GM12878 (cell line): ENCODE data around the gene VPS26B. TPM values are rescaled to one million over a fixed set of nuclear protein-coding genes. Genes with fewer than 3 reads are reported as not detected.

ENCODE experiments used
- BCL11A ChIP-seq: IDR thresholded peaks from 2 replicates; pipeline ENCODE4 v1.6.1; 2011; ENCODE audit warnings: low read depth, low read length
- E4F1 ChIP-seq: fragments of 450-650 bp; IDR thresholded peaks from 2 replicates; pipeline ENCODE4 v1.6.1; 2018; ENCODE audit warnings: borderline replicate concordance, mild to moderate bottlenecking; ENCODE audit not compliant: partially characterized antibody
- EP300 ChIP-seq, 2 experiments: fragments of 150-350 bp in 1 of 2; IDR thresholded peaks; 2 replicates each; pipeline ENCODE4 v1.6.1; 2011 to 2012; ENCODE audit warnings: low read depth in 2 of 2, low read length in 2 of 2, borderline replicate concordance in 1 of 2, improper control_type of control experiment in 1 of 2, inconsistent platforms in 1 of 2; ENCODE audit not compliant: control insufficient read depth in 1 of 2
- IRF3 ChIP-seq: fragments of 450-650 bp; IDR thresholded peaks from 2 replicates; pipeline ENCODE4 v1.6.1; 2014; ENCODE audit warnings: mild to moderate bottlenecking
- NBN ChIP-seq: fragments of 450-650 bp; IDR thresholded peaks from 2 replicates; pipeline ENCODE4 v1.6.1; 2016
- NFIC ChIP-seq: IDR thresholded peaks from 2 replicates; pipeline ENCODE4 v1.6.1; 2012; ENCODE audit warnings: low read depth, mild to moderate bottlenecking, inconsistent platforms, low read length, moderate library complexity
- PAX8 ChIP-seq: fragments of 450-650 bp; IDR thresholded peaks from 2 replicates; pipeline ENCODE4 v1.6.1; 2017; ENCODE audit warnings: mild to moderate bottlenecking, moderate library complexity
- PBX3 ChIP-seq: IDR thresholded peaks from 2 replicates; pipeline ENCODE4 v1.6.1; 2011; ENCODE audit warnings: mild to moderate bottlenecking, low read depth, low read length, moderate library complexity; ENCODE audit not compliant: insufficient replicate concordance
- POU2F2 ChIP-seq: IDR thresholded peaks from 3 replicates; pipeline ENCODE4 v1.6.1; 2011; ENCODE audit warnings: low read depth, mild to moderate bottlenecking, low read length, borderline replicate concordance
- TCF3 ChIP-seq: IDR thresholded peaks from 2 replicates; pipeline ENCODE4 v1.6.1; 2012; ENCODE audit warnings: low read depth, mild to moderate bottlenecking, low read length, borderline replicate concordance; ENCODE audit not compliant: insufficient read depth
- YY1 ChIP-seq: IDR thresholded peaks from 2 replicates; pipeline ENCODE4 v1.6.1; 2011; ENCODE audit warnings: low read depth, mild to moderate bottlenecking, low read length
- ZNF274 ChIP-seq: IDR thresholded peaks from one replicate; pipeline ENCODE4 v1.8.0; 2011; ENCODE audit not compliant: insufficient read length, insufficient read depth
- polyA plus RNA-seq, 11 experiments: library from polyadenylated mRNA; depleted of rRNA in 4 of 11; unstranded in 6 of 11; stranded (reverse) in 5 of 11; fragments of >200 nt; fragmentation: Nextera tagmentation in 4 of 11; fragmentation: Illumina TruSeq in 1 of 11; extraction: Ambion mirVana in 4 of 11; extraction: Trizol in 1 of 11; gene quantifications; 1 replicate in 1 of 11; 2 replicates in 10 of 11; pipeline versions ENCODE4 v1.2.1 to v1.2.3, GENCODE V29; 2011 to 2016; ENCODE audit warnings: inconsistent platforms in 2 of 11, missing spikeins in 2 of 11, low read depth in 1 of 11
- total RNA-seq, 4 experiments: library from RNA; depleted of rRNA in 3 of 4; stranded (reverse); fragments of >200 nt in 3 of 4; fragmentation: Illumina TruSeq in 1 of 4; extraction: Trizol in 1 of 4; gene quantifications; 2 replicates each; pipeline versions ENCODE4 v1.2.1 to v1.2.3, GENCODE V29; 2013 to 2021
- TF ChIP-seq, protein P1 (sequence below): fragments of 450-650 bp; IDR thresholded peaks from 2 replicates; pipeline ENCODE4 v1.6.1; 2016; ENCODE audit warnings: mild to moderate bottlenecking
- TF ChIP-seq, protein P2 (sequence below): fragments of 450-650 bp; IDR thresholded peaks from 2 replicates; pipeline ENCODE4 v1.6.1; 2016; ENCODE audit warnings: mild to moderate bottlenecking

VPS26B gene
- total and polyA plus RNA-seq, 10 of the 15 experiments (the other 5 are each of a cell fraction or from before 2014, with no cell fraction given) = 1.6 to 26.9 (median 13.3) TPM

- TF ChIP-seq PBX3 (peak; percentile 51), TCF3 (peak; percentile 78; the same call in 1 of the 2 replicates), POU2F2 (peak; percentile 87; the same call in 2 of the 3 replicates), E4F1 (no peak), YY1 (0 out of 2 replicates have a peak, but pooled peaks have one; percentile 5), PAX8 (no peak), NBN (peak; percentile 57; the same call in 1 of the 2 replicates), EP300 (IDR thresholded peaks at IDR 0.05; ENCODE audit: borderline replicate concordance in 1 of 2, control insufficient read depth in 1 of 2, low read depth in 2 of 2, low read length in 2 of 2) (peak; percentile 25 to 45; a peak in 1 of 4 replicates), NFIC (no peak), BCL11A (peak; percentile 53; the same call in 1 of the 2 replicates), ZNF274 (no peak), IRF3 (no peak)
- TF ChIP-seq, protein P1, sequence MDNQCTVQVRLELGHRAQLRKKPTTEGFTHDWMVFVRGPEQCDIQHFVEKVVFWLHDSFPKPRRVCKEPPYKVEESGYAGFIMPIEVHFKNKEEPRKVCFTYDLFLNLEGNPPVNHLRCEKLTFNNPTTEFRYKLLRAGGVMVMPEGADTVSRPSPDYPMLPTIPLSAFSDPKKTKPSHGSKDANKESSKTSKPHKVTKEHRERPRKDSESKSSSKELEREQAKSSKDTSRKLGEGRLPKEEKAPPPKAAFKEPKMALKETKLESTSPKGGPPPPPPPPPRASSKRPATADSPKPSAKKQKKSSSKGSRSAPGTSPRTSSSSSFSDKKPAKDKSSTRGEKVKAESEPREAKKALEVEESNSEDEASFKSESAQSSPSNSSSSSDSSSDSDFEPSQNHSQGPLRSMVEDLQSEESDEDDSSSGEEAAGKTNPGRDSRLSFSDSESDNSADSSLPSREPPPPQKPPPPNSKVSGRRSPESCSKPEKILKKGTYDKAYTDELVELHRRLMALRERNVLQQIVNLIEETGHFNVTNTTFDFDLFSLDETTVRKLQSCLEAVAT = peak; percentile 86
- TF ChIP-seq, protein P2, sequence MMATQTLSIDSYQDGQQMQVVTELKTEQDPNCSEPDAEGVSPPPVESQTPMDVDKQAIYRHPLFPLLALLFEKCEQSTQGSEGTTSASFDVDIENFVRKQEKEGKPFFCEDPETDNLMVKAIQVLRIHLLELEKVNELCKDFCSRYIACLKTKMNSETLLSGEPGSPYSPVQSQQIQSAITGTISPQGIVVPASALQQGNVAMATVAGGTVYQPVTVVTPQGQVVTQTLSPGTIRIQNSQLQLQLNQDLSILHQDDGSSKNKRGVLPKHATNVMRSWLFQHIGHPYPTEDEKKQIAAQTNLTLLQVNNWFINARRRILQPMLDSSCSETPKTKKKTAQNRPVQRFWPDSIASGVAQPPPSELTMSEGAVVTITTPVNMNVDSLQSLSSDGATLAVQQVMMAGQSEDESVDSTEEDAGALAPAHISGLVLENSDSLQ = peak; percentile 91
- TF ChIP-seq, all 136 proteins: peak for 24
Measured at GRCh38 chr11:134228625-134229024, 4.2 kb downstream of the VPS26B start (continued).
